Upper lobe of right lung (tissue), 1 donor: Measurements from ENCODE around the gene SIRPG. TPM values are rescaled to one million over a fixed set of nuclear protein-coding genes. Genes with fewer than 3 reads are reported as not detected.

ENCODE experiments used
- ATAC-seq: fragments of 200-7000 bp; cut with Tn5 transposase; one replicate; pipeline ENCODE4 v1.9.1; 2020; ENCODE audit warnings: mild to moderate bottlenecking, moderate library complexity
- DNase-seq: peaks from one replicate; pipeline ENCODE4 v3.0.0-alpha.2; 2020
- H3K27ac ChIP-seq: fragments of 200-600 bp; one replicate; pipeline ENCODE4 v1.8.0; 2022
- H3K27me3 ChIP-seq: fragments of 200-600 bp; one replicate; pipeline ENCODE4 v1.8.0; 2022; ENCODE audit warnings: mild to moderate bottlenecking
- H3K36me3 ChIP-seq: fragments of 200-600 bp; one replicate; pipeline ENCODE4 v1.8.0; 2022
- H3K4me1 ChIP-seq: fragments of 200-600 bp; one replicate; pipeline ENCODE4 v1.8.0; 2022
- H3K4me3 ChIP-seq: fragments of 200-600 bp; one replicate; pipeline ENCODE4 v1.8.0; 2022; ENCODE audit warnings: mild to moderate bottlenecking
- H3K9me3 ChIP-seq: fragments of 200-600 bp; one replicate; pipeline ENCODE4 v1.8.0; 2022
- intact Hi-C: fragments of 100-400 bp; cut with DNase I; formaldehyde crosslinking; loops from one replicate; pipeline ENCODE4 v1.11.0; 2022
- total RNA-seq: library from RNA; stranded (reverse); fragmentation: NEBNext Ultra II Directional; extraction: Animal tissue kit (Norgen Biotek cat#: 25700); gene quantifications from one replicate; pipeline ENCODE4 v1.2.1, GENCODE V29; 2021
- TF ChIP-seq, protein P1 (sequence below): fragments of 200-600 bp; IDR thresholded peaks from one replicate; pipeline ENCODE4 v1.8.0; 2022; ENCODE audit warnings: antibody characterized with exemption
- donor health status: DM: no; HTN: yes; CAD: no; lungs with severe emphysema.

The SIRPG gene
- total RNA-seq, 1 donor from 2014 or later, result 0.81 TPM

- TF ChIP-seq, protein P1, sequence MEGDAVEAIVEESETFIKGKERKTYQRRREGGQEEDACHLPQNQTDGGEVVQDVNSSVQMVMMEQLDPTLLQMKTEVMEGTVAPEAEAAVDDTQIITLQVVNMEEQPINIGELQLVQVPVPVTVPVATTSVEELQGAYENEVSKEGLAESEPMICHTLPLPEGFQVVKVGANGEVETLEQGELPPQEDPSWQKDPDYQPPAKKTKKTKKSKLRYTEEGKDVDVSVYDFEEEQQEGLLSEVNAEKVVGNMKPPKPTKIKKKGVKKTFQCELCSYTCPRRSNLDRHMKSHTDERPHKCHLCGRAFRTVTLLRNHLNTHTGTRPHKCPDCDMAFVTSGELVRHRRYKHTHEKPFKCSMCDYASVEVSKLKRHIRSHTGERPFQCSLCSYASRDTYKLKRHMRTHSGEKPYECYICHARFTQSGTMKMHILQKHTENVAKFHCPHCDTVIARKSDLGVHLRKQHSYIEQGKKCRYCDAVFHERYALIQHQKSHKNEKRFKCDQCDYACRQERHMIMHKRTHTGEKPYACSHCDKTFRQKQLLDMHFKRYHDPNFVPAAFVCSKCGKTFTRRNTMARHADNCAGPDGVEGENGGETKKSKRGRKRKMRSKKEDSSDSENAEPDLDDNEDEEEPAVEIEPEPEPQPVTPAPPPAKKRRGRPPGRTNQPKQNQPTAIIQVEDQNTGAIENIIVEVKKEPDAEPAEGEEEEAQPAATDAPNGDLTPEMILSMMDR, result no peak
- H3K27ac ChIP-seq, result no peak overlapping the region
- ATAC-seq (no peak), DNase-seq (no peak)
- intact Hi-C loops, result no loop called here
- no peaks in the 10 kb centered on the region for H3K4me1 ChIP-seq
- no peaks in the 10 kb centered on the region for H3K9me3 ChIP-seq
- H3K36me3 ChIP-seq, result no peaks in the 10 kb centered on the region
- no peaks in the 10 kb centered on the region for H3K27me3 ChIP-seq
- no peak overlapping the region for H3K4me3 ChIP-seq
Measured at GRCh38 chr20:1588533-1589460, 68.8 kb downstream of the SIRPG start.

- no peak overlapping the region for H3K27ac ChIP-seq
- H3K36me3 ChIP-seq, result no peaks in the 10 kb centered on the region
- no peaks in the 10 kb centered on the region for H3K9me3 ChIP-seq
- H3K4me1 ChIP-seq, result no peaks in the 10 kb centered on the region
- DNase-seq (no peak), ATAC-seq (no peak)
- H3K27me3 ChIP-seq, result no peaks in the 10 kb centered on the region
- no peak overlapping the region for H3K4me3 ChIP-seq
- TF ChIP-seq, protein P1, result no peak
- intact Hi-C loops, result no loop called here
Measured at GRCh38 chr20:1587781-1588532, 69.6 kb downstream of the SIRPG start.

GRCh38 chr20:1579488-1579887, 78.1 kb downstream of the SIRPG start:
- no peaks in the 10 kb centered on the region for H3K4me1 ChIP-seq
- ATAC-seq (no peak), DNase-seq (no peak)
- H3K27ac ChIP-seq, result no peak overlapping the region
- H3K9me3 ChIP-seq, result no peaks in the 10 kb centered on the region
- H3K27me3 ChIP-seq, result no peaks in the 10 kb centered on the region
- TF ChIP-seq, protein P1, result no peak
- intact Hi-C loops, result loop anchor here (10.0 kb wide), 1 partner anchor 55 kb away; no protein-coding TSS in a partner anchor
- H3K36me3 ChIP-seq, result no peaks in the 10 kb centered on the region
- no peak overlapping the region for H3K4me3 ChIP-seq

Other genes with a start within 250 kb of the SIRPG start
- 73.4 TPM for gene NSFL1C, start 190.9 kb downstream of the SIRPG start, total RNA-seq
- gene SIRPB2, start 166.4 kb downstream of the SIRPG start, total RNA-seq, result 14.3 TPM
- gene SIRPD, start 100.1 kb downstream of the SIRPG start, total RNA-seq, result 0.78 TPM
- gene SIRPB1, start 37.8 kb downstream of the SIRPG start, total RNA-seq, result 11.6 TPM
- 93.8 TPM for gene SIRPA, start 237.6 kb upstream of the SIRPG start, total RNA-seq